ENCODE measurements around the gene NUDT19. TPM values are rescaled to one million over a fixed set of nuclear protein-coding genes. Genes with fewer than 3 reads are reported as not detected.
"Not testable (repeated sequence)": the region's sequence is repeated elsewhere in the genome, so short reads cannot be mapped to it uniquely, and the experiment has no call there.

NUDT19 gene
- polyA plus RNA-seq, 6 donors from 2014 or later: 1.4 to 3.1 (median 2.3) TPM

- not testable (repeated sequence) for ATAC-seq (ENCODE audit: low read depth in 2 of 2); H3K27me3 Mint-ChIP-seq; H3K4me3 Mint-ChIP-seq; DNase-seq
- Mint-ChIP-seq H3K27ac (peak overlapping the region in 1 of 6 donors; percentile 65), H3K9me3 (peaks cover 0 to 23% (median 11%) of the 10 kb centered on the region in 7 donors), H3K4me1 (peaks cover 5 to 16% (median 6%) of the 10 kb centered on the region in 3 donors), H3K36me3 (peaks cover 7 to 18% of the 10 kb centered on the region in 2 donors)
These were observed 8.5 kb downstream of the NUDT19 start for GRCh38 chr19:32700129-32700528.

- DNase-seq: no peak
- no peaks in the 10 kb centered on the region for H3K27me3 Mint-ChIP-seq
- H3K36me3 Mint-ChIP-seq: peaks cover 7 to 18% of the 10 kb centered on the region in 2 donors
- peaks cover 0 to 6% (median 0%) of the 10 kb centered on the region in 3 donors for H3K4me1 Mint-ChIP-seq
- H3K4me3 Mint-ChIP-seq: no peak overlapping the region
- peaks cover 0 to 23% (median 11%) of the 10 kb centered on the region in 7 donors for H3K9me3 Mint-ChIP-seq
- ATAC-seq (ENCODE audit: low read depth in 2 of 2): no peak
- H3K27ac Mint-ChIP-seq: no peak overlapping the region
These were observed 10.4 kb downstream of the NUDT19 start for GRCh38 chr19:32702010-32702409.

GRCh38 chr19:32704006-32704405 lies 12.4 kb downstream of the NUDT19 start:
- Mint-ChIP-seq H3K36me3 (peaks cover 4 to 24% of the 10 kb centered on the region in 2 donors), H3K4me1 (peaks cover 0 to 10% (median 6%) of the 10 kb centered on the region in 3 donors), H3K4me3 (peak overlapping the region in 1 of 8 donors; percentile 2), H3K9me3 (peaks cover 0 to 23% (median 11%) of the 10 kb centered on the region in 7 donors)
- not testable (repeated sequence) for DNase-seq; H3K27ac Mint-ChIP-seq; H3K27me3 Mint-ChIP-seq; ATAC-seq (ENCODE audit: low read depth in 2 of 2)

DNA sequence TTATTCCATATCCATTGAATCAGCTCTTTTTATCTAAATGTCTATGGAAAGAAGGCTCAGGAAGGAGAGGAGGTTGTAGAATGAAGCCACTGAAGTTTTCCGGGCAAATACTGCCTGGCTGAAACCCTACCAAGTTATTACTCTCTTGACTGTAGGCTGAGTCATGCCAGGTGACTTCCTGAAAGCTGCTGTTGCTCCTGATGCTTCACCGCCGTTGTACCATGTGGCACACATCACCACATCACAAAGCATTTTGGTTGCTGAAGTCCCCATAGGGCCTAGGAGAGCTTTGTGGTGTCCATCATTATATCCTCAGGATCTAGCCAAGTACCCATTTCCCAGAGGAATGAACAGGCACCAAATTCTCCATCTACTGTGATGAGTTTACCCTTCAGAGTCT lies 16.8 kb downstream of the NUDT19 start:
- Mint-ChIP-seq H3K9me3 (peaks cover 0 to 15% (median 11%) of the 10 kb centered on the region in 7 donors), H3K27me3 (no peaks in the 10 kb centered on the region), H3K27ac (peak overlapping the region in 3 of 6 donors; percentile 19 to 49 (median 30)), H3K4me3 (no peak overlapping the region), H3K4me1 (peaks cover 0 to 8% (median 6%) of the 10 kb centered on the region in 3 donors), H3K36me3 (peaks cover 0 to 12% of the 10 kb centered on the region in 2 donors)
- no peak for DNase-seq
- no peak for ATAC-seq (ENCODE audit: low read depth in 2 of 2)

GRCh38 chr19:32709032-32709431 lies 17.4 kb downstream of the NUDT19 start:
- Mint-ChIP-seq H3K27me3 (no peaks in the 10 kb centered on the region), H3K4me1 (peaks cover 0 to 8% (median 6%) of the 10 kb centered on the region in 3 donors), H3K36me3 (peaks cover 0 to 12% of the 10 kb centered on the region in 2 donors), H3K27ac (peak overlapping the region in 2 of 6 donors; percentile 19 to 26), H3K4me3 (no peak overlapping the region), H3K9me3 (peaks cover 0 to 11% (median 7%) of the 10 kb centered on the region in 7 donors)
- DNase-seq: no peak
- ATAC-seq (ENCODE audit: low read depth in 2 of 2): no peak

DNA sequence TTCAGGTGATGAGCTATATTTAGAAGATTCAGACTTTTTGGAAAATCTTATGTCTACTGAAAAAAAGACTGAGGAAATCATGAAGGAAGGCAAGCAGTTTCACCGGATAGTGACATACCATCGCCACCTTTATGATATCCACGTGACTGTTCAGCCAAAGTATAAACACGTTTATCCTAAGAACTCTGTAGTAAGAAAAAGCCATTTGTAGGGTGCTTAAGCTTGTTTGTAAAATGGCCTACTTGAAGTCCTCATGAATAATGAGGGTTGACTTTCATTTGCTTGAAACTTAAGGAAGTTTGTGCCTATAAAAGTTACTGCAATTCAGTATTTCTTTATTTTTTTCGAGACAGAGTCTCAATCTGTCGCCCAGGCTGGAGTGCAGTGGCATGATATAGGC lies 20.1 kb downstream of the NUDT19 start:
- no peaks in the 10 kb centered on the region for H3K9me3 Mint-ChIP-seq
- DNase-seq (no peak), ATAC-seq (ENCODE audit: low read depth in 2 of 2) (no peak)
- H3K27me3 Mint-ChIP-seq: no peaks in the 10 kb centered on the region
- H3K4me3 Mint-ChIP-seq: no peak overlapping the region
- peaks cover 0 to 8% of the 10 kb centered on the region in 2 donors for H3K36me3 Mint-ChIP-seq
- no peak overlapping the region for H3K27ac Mint-ChIP-seq
- H3K4me1 Mint-ChIP-seq: peaks cover 0 to 8% (median 6%) of the 10 kb centered on the region in 3 donors

- H3K36me3 Mint-ChIP-seq; H3K4me1 Mint-ChIP-seq; H3K27ac Mint-ChIP-seq; H3K9me3 Mint-ChIP-seq; DNase-seq; ATAC-seq (ENCODE audit: low read depth in 2 of 2); H3K4me3 Mint-ChIP-seq; H3K27me3 Mint-ChIP-seq: not testable (repeated sequence)
These were observed 24.6 kb downstream of the NUDT19 start for GRCh38 chr19:32716203-32716602.

DNA sequence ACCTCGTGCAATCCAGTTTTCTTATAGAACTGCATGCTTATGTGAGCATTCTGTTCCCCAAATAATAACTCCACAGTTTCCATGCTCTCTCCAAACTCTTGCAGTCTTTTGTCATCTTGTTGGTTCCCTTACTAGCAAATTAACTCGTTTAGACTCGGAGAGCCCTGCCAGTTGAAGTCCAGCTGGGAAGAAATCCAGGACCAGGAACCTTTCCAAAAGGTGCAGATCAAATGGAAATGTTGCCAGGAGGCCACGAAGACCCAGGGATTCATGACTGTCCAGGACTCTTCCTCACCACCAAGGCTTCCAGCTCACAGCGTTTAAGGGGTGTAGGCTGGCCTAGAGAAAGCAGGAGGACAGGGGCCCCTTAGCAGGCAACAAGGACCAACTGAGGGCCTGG lies 25.9 kb downstream of the NUDT19 start:
- H3K27me3 Mint-ChIP-seq: no peaks in the 10 kb centered on the region
- no peak overlapping the region for H3K4me3 Mint-ChIP-seq
- H3K4me1 Mint-ChIP-seq: no peaks in the 10 kb centered on the region
- peaks cover 0 to 3% (median 0%) of the 10 kb centered on the region in 7 donors for H3K9me3 Mint-ChIP-seq
- H3K27ac Mint-ChIP-seq: no peak overlapping the region
- DNase-seq: no peak
- no peaks in the 10 kb centered on the region for H3K36me3 Mint-ChIP-seq
- no peak for ATAC-seq (ENCODE audit: low read depth in 2 of 2)

GRCh38 chr19:32718286-32718685 lies 26.7 kb downstream of the NUDT19 start:
- H3K36me3 Mint-ChIP-seq: no peaks in the 10 kb centered on the region
- H3K4me3 Mint-ChIP-seq: peak overlapping the region in 1 of 8 donors; percentile 14
- peak overlapping the region in 1 of 6 donors; percentile 6 for H3K27ac Mint-ChIP-seq
- no peak for ATAC-seq (ENCODE audit: low read depth in 2 of 2)
- no peaks in the 10 kb centered on the region for H3K4me1 Mint-ChIP-seq
- no peak for DNase-seq
- no peaks in the 10 kb centered on the region for H3K27me3 Mint-ChIP-seq
- H3K9me3 Mint-ChIP-seq: peaks cover 0 to 3% (median 0%) of the 10 kb centered on the region in 7 donors

DNA sequence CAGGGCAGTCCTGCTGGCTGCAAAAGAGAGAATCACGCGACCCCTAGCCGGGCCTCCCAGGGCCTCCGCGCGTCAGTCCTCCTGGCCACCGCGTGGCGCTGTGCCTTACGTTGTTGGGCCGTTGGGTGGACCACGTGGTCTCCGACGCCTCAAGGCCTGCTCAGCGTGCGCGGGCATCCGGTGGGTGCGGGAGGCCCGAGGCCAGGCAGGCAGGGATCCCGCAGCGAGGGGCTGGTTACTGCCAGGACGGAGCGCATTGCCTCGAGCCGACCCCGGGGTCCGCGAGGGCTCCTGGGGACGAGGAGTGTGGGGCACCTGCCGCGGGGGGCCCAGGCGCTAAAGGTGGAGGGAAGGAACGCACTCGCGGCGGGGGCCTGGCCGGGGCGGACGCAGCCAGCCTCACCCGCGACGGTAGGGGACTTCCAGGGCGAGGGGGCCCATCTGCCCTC lies 28.0 kb downstream of the NUDT19 start, which contains the start of gene TDRD12:
Gene TDRD12 (plus strand): TSS at position 157 of the 449 bp plus-strand sequence. CDS start 306 bp downstream, outside the sequence.
- no peak for ATAC-seq (ENCODE audit: low read depth in 2 of 2)

DNA sequence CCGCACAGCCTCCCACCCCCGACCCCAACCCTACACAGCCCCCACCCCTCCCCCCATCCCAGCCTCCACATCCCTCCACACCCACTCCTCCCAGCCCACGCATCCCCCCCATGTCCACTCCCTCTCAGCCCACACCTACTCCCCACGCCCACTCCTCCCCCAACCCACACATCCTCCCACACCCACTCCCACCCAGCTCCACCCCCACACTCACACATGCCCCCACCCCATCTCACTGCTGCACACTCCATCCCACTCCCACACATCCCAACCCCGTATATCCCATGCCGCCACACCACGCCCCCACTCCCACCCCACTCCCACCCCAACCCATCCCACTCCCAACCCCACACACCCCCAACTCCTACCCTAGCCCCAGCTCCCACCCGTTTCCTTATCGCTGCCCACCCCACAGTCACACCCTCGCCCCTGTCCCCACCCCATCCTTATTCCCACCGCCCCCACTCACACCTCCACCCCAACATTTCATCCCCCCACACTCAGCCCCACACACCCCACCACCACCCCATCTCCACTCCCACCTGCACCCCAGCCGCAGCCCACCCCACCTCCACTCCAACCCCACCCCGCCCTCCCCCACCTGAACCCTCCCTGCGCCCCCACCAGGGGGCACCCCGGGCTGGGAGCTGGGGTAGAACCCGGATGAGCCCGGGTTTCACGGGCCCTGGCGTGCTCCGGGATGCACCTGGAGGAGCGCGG lies 28.8 kb downstream of the NUDT19 start:
- no peak overlapping the region for H3K27ac Mint-ChIP-seq
- DNase-seq (no peak), ATAC-seq (ENCODE audit: low read depth in 2 of 2) (no peak)
- H3K9me3 Mint-ChIP-seq: peaks cover 0 to 3% (median 0%) of the 10 kb centered on the region in 7 donors
- no peaks in the 10 kb centered on the region for H3K27me3 Mint-ChIP-seq
- H3K4me1 Mint-ChIP-seq: no peaks in the 10 kb centered on the region
- H3K36me3 Mint-ChIP-seq: no peaks in the 10 kb centered on the region
- H3K4me3 Mint-ChIP-seq: no peak overlapping the region

More for the DNA sequence above, 28.0 kb downstream of the NUDT19 start, which contains the start of gene TDRD12:
- H3K36me3 Mint-ChIP-seq: no peaks in the 10 kb centered on the region
- no peak within 1 kb of the TSS for H3K4me3 Mint-ChIP-seq
- peaks cover 0 to 3% (median 0%) of the 10 kb centered on the region in 7 donors for H3K9me3 Mint-ChIP-seq
- no peaks in the 10 kb centered on the region for H3K27me3 Mint-ChIP-seq
- peak within 1 kb of the TSS in 1 of 6 donors; percentile 27 for H3K27ac Mint-ChIP-seq
- no peak for DNase-seq
- no peaks in the 10 kb centered on the region for H3K4me1 Mint-ChIP-seq

DNA sequence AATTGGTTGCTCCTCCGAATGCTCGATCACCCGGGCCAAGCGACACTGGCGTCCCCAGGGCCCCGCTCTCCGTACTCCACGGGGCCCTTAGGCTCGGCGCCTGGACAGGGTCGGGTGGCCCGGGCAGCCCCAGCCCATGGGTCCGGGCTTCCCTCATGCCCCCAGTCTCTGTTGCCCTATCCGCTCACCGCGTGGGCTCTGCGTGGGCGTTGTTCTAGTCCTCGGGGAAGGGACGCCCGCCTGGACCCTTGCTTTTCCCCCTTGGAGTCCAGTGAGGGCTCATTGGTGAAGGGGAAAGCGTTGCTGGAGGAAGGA lies 29.3 kb downstream of the NUDT19 start:
- ATAC-seq (ENCODE audit: low read depth in 2 of 2): no peak
- H3K36me3 Mint-ChIP-seq: no peaks in the 10 kb centered on the region
- H3K9me3 Mint-ChIP-seq: peaks cover 0 to 4% (median 0%) of the 10 kb centered on the region in 7 donors
- no peak for DNase-seq
- no peak overlapping the region for H3K4me3 Mint-ChIP-seq
- H3K27me3 Mint-ChIP-seq: no peaks in the 10 kb centered on the region
- H3K27ac Mint-ChIP-seq: no peak overlapping the region
- H3K4me1 Mint-ChIP-seq: no peaks in the 10 kb centered on the region

GRCh38 chr19:32735936-32736335 lies 44.3 kb downstream of the NUDT19 start:
- Mint-ChIP-seq H3K9me3 (no peaks in the 10 kb centered on the region), H3K36me3 (no peaks in the 10 kb centered on the region), H3K27me3 (peaks cover 0 to 19% (median 8%) of the 10 kb centered on the region in 3 donors), H3K27ac (no peak overlapping the region), H3K4me1 (no peaks in the 10 kb centered on the region), H3K4me3 (no peak overlapping the region)
- no peak for DNase-seq
- no peak for ATAC-seq (ENCODE audit: low read depth in 2 of 2)

DNA sequence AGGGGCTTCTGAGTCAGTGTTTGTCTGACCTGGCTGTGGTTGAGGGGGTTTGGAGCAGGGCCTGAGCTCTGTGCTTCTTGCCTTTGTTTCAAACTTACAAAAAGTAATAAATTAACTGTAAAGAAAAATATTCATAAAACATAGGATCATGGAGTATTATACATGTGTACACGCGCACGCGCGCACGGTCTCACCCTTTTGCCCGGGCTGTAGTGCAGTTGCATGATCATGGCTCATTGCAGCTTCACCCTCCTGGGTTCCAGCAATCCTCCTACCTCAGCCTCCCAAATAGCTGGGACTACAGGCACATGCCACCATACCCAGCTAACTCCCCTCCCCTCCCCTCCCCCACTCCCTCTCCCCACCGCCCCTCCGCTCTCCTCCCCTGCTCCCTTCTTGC lies 51.4 kb downstream of the NUDT19 start:
- Mint-ChIP-seq H3K4me3 (no peak overlapping the region), H3K9me3 (no peaks in the 10 kb centered on the region), H3K4me1 (no peaks in the 10 kb centered on the region), H3K27me3 (peaks cover 0 to 8% (median 3%) of the 10 kb centered on the region in 3 donors), H3K27ac (no peak overlapping the region), H3K36me3 (no peaks in the 10 kb centered on the region)
- no peak for DNase-seq
- no peak for ATAC-seq (ENCODE audit: low read depth in 2 of 2)
